CD4-positive, CD25-positive, alpha-beta regulatory T cell (primary cell): Measurements from ENCODE around the gene REM2. TPM values are rescaled to one million over a fixed set of nuclear protein-coding genes. Genes with fewer than 3 reads are reported as not detected.

Experiments used
- ATAC-seq, 2 donors: fragments of 150-1000 bp; cut with Tn5 transposase; one replicate each; pipeline ENCODE4 v1.10.0; 2021; ENCODE audit warnings: low read depth in 2 of 2, moderate number of reproducible peaks in 2 of 2, moderate library complexity in 1 of 2
- DNase-seq, 3 donors: peaks; one replicate each; pipeline versions ENCODE4 v3.0.0 to v3.0.0-alpha.2; 2012 to 2022; ENCODE audit warnings: mixed read lengths in 1 of 3
- H3K27ac ChIP-seq: one replicate; pipeline ENCODE4 v1.7.0; 2013; ENCODE audit warnings: mild to moderate bottlenecking, low read length; ENCODE audit not compliant: insufficient read depth, poor library complexity, severe bottlenecking
- H3K27me3 ChIP-seq: one replicate; pipeline ENCODE4 v1.7.0; 2013; ENCODE audit warnings: low read length; ENCODE audit not compliant: control insufficient read depth, insufficient read depth
- H3K36me3 ChIP-seq: one replicate; pipeline ENCODE4 v1.7.0; 2013; ENCODE audit warnings: mild to moderate bottlenecking, low read length, moderate library complexity; ENCODE audit not compliant: control insufficient read depth, insufficient read depth
- H3K4me1 ChIP-seq: 2 replicates; pipeline ENCODE4 v1.7.0; 2013; ENCODE audit warnings: mild to moderate bottlenecking, low read length; ENCODE audit not compliant: insufficient read depth, control insufficient read depth, poor library complexity, severe bottlenecking
- H3K4me3 ChIP-seq: one replicate; pipeline ENCODE4 v1.7.0; 2013; ENCODE audit warnings: low read depth, mild to moderate bottlenecking, low read length, moderate library complexity
- H3K9me3 ChIP-seq, 2 experiments: 1 replicate in 1 of 2; 2 replicates in 1 of 2; pipeline ENCODE4 v1.7.0; 2013; ENCODE audit warnings: low read length in 2 of 2, mild to moderate bottlenecking in 1 of 2, moderate library complexity in 1 of 2; ENCODE audit not compliant: control insufficient read depth in 2 of 2
- H3K27ac Mint-ChIP-seq, 3 donors: one replicate each; pipeline ENCODE4 v1.8.0; 2020 to 2022; ENCODE audit warnings: mild to moderate bottlenecking in 3 of 3, mixed read lengths in 3 of 3, moderate library complexity in 2 of 3
- H3K27me3 Mint-ChIP-seq: one replicate; pipeline ENCODE4 v1.8.0; 2022; ENCODE audit warnings: mild to moderate bottlenecking, mixed read lengths
- H3K36me3 Mint-ChIP-seq: one replicate; pipeline ENCODE4 v1.8.0; 2020; ENCODE audit warnings: mixed read lengths
- H3K4me1 Mint-ChIP-seq, 4 donors: one replicate each; pipeline ENCODE4 v1.8.0; 2020 to 2022; ENCODE audit warnings: mixed read lengths in 4 of 4, mild to moderate bottlenecking in 1 of 4
- H3K4me3 Mint-ChIP-seq, 4 donors: one replicate each; pipeline ENCODE4 v1.8.0; 2020 to 2022; ENCODE audit warnings: mild to moderate bottlenecking in 4 of 4, mixed read lengths in 4 of 4, moderate library complexity in 3 of 4
- H3K9me3 Mint-ChIP-seq, 7 donors: one replicate each; pipeline ENCODE4 v1.8.0; 2020 to 2022; ENCODE audit warnings: mixed read lengths in 7 of 7, mild to moderate bottlenecking in 3 of 7, moderate library complexity in 2 of 7
- polyA plus RNA-seq, 4 donors: library from polyadenylated mRNA; unstranded; fragments of 300-500 nt; fragmentation: Illumina TruSeq; gene quantifications; one replicate each; pipeline ENCODE4 v1.2.3, GENCODE V29; 2021
- total RNA-seq: library from RNA; stranded (reverse); gene quantifications from one replicate; pipeline ENCODE4 v1.2.3, GENCODE V29; 2022

Gene REM2
- total and polyA plus RNA-seq, 5 donors from 2014 or later = 0.61 to 11.1 (median 1.5) TPM

DNA sequence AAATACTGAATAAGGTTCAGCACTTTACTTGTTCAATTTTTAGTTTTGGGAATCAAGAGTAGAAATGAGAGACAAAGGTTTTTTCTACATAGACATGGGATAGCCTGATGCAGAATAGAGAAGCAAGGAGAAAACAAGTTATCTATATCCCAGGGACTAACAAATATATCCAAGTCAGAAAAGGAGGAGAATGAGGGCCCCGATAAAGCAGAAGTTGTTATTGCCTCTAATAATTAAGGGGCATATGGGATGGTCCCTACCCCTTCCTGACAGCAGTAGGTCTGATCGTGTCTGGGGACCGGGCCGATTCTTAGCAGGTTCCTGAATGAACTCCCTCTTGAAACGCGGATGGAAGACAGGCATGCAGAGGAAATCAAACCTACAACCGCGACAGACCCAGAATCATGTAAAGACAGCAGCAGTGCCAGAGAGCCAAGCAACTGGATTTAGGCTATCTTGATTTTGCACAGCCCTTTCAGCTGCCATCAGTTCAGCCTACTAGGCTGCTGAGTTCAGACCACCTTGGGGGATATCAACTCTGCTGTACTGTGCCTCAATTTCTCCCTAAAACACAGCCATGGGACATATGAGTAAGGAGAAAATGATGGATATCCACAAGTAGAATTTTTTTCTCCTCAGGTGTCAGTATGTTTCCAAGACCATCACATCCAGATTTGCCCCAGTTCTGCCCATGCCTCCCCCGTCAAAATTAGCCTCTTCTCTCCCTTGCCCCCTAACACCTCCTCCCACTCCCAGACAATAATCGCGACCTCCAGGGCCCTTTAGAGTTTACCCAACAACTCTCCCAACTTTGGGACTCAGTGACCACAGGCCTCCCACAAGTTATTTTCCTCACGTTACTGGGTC lies 45.4 kb downstream of the REM2 start:
- peak overlapping the region; percentile 95 for H3K4me3 ChIP-seq
- ATAC-seq = no peak
- peaks cover 19% of the 10 kb centered on the region for H3K4me1 ChIP-seq
- H3K36me3 Mint-ChIP-seq = peaks cover 23% of the 10 kb centered on the region
- no peaks in the 10 kb centered on the region for H3K27me3 ChIP-seq
- no peak overlapping the region for H3K27ac Mint-ChIP-seq
- H3K27me3 Mint-ChIP-seq = no peaks in the 10 kb centered on the region
- peak in 1 of 3 donors; percentile 23 for DNase-seq
- peaks cover 12% of the 10 kb centered on the region for H3K36me3 ChIP-seq
- H3K4me1 Mint-ChIP-seq = peaks cover 0 to 25% (median 18%) of the 10 kb centered on the region in 4 donors
- no peak overlapping the region for H3K4me3 Mint-ChIP-seq
- H3K9me3 Mint-ChIP-seq = no peaks in the 10 kb centered on the region
- peak overlapping the region; percentile 90 for H3K27ac ChIP-seq
- no peaks in the 10 kb centered on the region for H3K9me3 ChIP-seq

GRCh38 chr14:22929104-22929960 lies 46.3 kb downstream of the REM2 start, which contains the start of gene PRMT5:
TSS of gene PRMT5 (minus strand) at chr14:22929376. CDS start at chr14:22929361, 15 bp downstream.
- no peak within 1 kb of the TSS for H3K4me3 Mint-ChIP-seq
- peaks cover 19% of the 10 kb centered on the region for H3K4me1 ChIP-seq
- peak within 1 kb of the TSS; percentile 95 for H3K4me3 ChIP-seq
- H3K9me3 Mint-ChIP-seq = no peaks in the 10 kb centered on the region
- peaks cover 0 to 25% (median 20%) of the 10 kb centered on the region in 4 donors for H3K4me1 Mint-ChIP-seq
- DNase-seq (peak; percentile 98 to 99 (median 98)), ATAC-seq (peak; percentile 97 to 98)
- peaks cover 18% of the 10 kb centered on the region for H3K36me3 Mint-ChIP-seq
- peak within 1 kb of the TSS; percentile 90 for H3K27ac ChIP-seq
- H3K9me3 ChIP-seq = no peaks in the 10 kb centered on the region
- H3K27me3 ChIP-seq = no peaks in the 10 kb centered on the region
- H3K27ac Mint-ChIP-seq = no peak within 1 kb of the TSS
- peaks cover 4% of the 10 kb centered on the region for H3K36me3 ChIP-seq
- no peaks in the 10 kb centered on the region for H3K27me3 Mint-ChIP-seq

DNA sequence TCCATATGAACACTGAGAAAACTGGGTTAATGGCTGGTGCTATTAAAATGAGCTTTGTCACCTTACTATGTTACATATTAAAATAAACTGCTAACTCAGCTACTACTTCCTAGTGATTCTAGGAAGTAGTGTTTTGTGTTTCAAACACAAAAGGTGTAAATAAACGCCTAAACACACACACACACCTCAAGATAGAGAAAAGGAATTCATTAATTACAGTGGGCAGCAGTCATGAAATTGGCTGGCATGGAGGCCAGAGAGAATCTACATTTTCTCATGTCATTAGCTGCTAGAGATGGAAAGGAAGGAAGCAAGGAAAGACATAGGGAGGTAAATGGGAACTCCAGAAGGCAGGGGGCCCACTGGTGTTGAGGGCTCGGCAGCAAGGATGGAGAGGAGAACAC lies 46.9 kb downstream of the REM2 start:
- H3K9me3 ChIP-seq = no peaks in the 10 kb centered on the region
- H3K4me1 ChIP-seq = peaks cover 19% of the 10 kb centered on the region
- Mint-ChIP-seq H3K9me3 (no peaks in the 10 kb centered on the region), H3K36me3 (peaks cover 12% of the 10 kb centered on the region), H3K27me3 (no peaks in the 10 kb centered on the region), H3K4me1 (peaks cover 0 to 25% (median 20%) of the 10 kb centered on the region in 4 donors), H3K27ac (no peak overlapping the region), H3K4me3 (no peak overlapping the region)
- no peaks in the 10 kb centered on the region for H3K36me3 ChIP-seq
- ATAC-seq (no peak), DNase-seq (no peak)
- H3K27ac ChIP-seq = peak overlapping the region; percentile 90
- no peaks in the 10 kb centered on the region for H3K27me3 ChIP-seq
- H3K4me3 ChIP-seq = peak overlapping the region; percentile 95

DNA sequence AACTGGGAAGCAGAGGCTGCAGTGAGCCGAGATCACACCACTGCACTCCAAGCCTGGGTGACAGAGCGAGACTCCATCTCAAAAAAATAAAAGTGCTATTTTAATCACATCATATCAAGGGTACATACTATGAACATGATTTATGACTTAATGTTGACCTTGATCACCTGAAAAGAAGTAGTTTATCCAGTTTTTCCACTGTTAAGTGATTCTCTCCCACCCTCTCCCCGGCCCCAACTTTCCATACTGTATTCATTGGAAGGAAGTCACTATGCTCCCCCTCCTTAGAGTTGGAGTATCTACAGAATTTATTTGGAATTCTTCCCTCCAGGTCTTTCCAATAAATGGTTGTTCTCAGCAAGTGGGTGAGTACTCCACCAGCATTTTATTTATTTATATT lies 49.1 kb downstream of the REM2 start:
- Histone ChIP-seq H3K27ac (no peak overlapping the region), H3K9me3 (no peaks in the 10 kb centered on the region), H3K4me1 (peaks cover 19% of the 10 kb centered on the region), H3K36me3 (no peaks in the 10 kb centered on the region), H3K4me3 (no peak overlapping the region), H3K27me3 (no peaks in the 10 kb centered on the region)
- Mint-ChIP-seq H3K4me1 (peaks cover 0 to 19% (median 13%) of the 10 kb centered on the region in 4 donors), H3K27ac (peak overlapping the region in 1 of 3 donors; percentile 78), H3K9me3 (no peaks in the 10 kb centered on the region), H3K36me3 (no peaks in the 10 kb centered on the region), H3K27me3 (no peaks in the 10 kb centered on the region), H3K4me3 (peak overlapping the region in 3 of 4 donors; percentile 5 to 15 (median 9))
- ATAC-seq (no peak), DNase-seq (no peak)

DNA sequence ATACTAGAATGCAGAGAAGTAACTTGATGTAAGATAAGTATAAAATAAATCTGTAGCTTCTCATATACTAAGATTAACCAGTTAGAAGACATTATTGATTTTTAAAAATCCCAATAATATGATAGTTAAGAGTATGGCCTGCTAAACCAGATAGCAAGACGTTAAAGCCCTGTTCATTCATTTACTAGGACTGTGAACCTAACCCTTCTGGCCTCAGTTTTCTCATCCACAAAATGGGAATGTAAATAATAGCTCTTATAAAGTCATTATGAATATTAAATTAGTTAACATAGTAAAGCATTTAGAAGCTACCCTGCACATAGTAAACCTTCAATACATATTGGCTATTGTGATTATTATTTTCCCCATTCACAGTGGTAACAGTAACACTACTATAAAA lies 52.1 kb downstream of the REM2 start:
- DNase-seq (no peak), ATAC-seq (no peak)
- no peak overlapping the region for H3K27ac ChIP-seq
- H3K4me1 ChIP-seq = peaks cover 4% of the 10 kb centered on the region
- H3K27me3 Mint-ChIP-seq = no peaks in the 10 kb centered on the region
- H3K4me3 ChIP-seq = no peak overlapping the region
- H3K36me3 Mint-ChIP-seq = peaks cover 4% of the 10 kb centered on the region
- H3K9me3 Mint-ChIP-seq = no peaks in the 10 kb centered on the region
- H3K36me3 ChIP-seq = no peaks in the 10 kb centered on the region
- no peaks in the 10 kb centered on the region for H3K9me3 ChIP-seq
- H3K4me3 Mint-ChIP-seq = no peak overlapping the region
- H3K4me1 Mint-ChIP-seq = peaks cover 0 to 11% (median 7%) of the 10 kb centered on the region in 4 donors
- H3K27ac Mint-ChIP-seq = no peak overlapping the region
- H3K27me3 ChIP-seq = no peaks in the 10 kb centered on the region

Other genes with a start within 250 kb of the REM2 start
- not detected for gene OR6J1, start 238.9 kb upstream of the REM2 start, total RNA-seq
- gene OR6J1, start 238.9 kb upstream of the REM2 start, polyA plus RNA-seq = not detected
- gene OXA1L, start 116.5 kb upstream of the REM2 start, total RNA-seq = 155 TPM
- gene OXA1L, start 116.5 kb upstream of the REM2 start, polyA plus RNA-seq = 10 to 100 TPM; 62.6 to 85.2 (median 75.6) TPM
- gene SLC7A7, start 67.8 kb upstream of the REM2 start, total RNA-seq = not detected
- under 1 TPM; 0.21 to 0.61 (median 0.50) TPM for gene SLC7A7, start 67.8 kb upstream of the REM2 start, polyA plus RNA-seq
- gene MRPL52, start 53.3 kb upstream of the REM2 start, total RNA-seq = 35.7 TPM
- gene MRPL52, start 53.3 kb upstream of the REM2 start, polyA plus RNA-seq = 100 to 1,000 TPM; 129 to 148 (median 138) TPM
- gene MMP14, start 46.6 kb upstream of the REM2 start, total RNA-seq = 1.0 TPM
- gene MMP14, start 46.6 kb upstream of the REM2 start, polyA plus RNA-seq = not detected
- 111 TPM for gene LRP10, start 11.5 kb upstream of the REM2 start, total RNA-seq
- 100 to 1,000 TPM in 1 of 4 donors, 10 to 100 TPM in 3; 78.7 to 108 (median 88.3) TPM for gene LRP10, start 11.5 kb upstream of the REM2 start, polyA plus RNA-seq
- 108 TPM for gene RBM23, start 35.9 kb downstream of the REM2 start, total RNA-seq
- 10 to 100 TPM; 43.1 to 54.0 (median 46.7) TPM for gene RBM23, start 35.9 kb downstream of the REM2 start, polyA plus RNA-seq
- 19.3 TPM for gene PRMT5, start 46.2 kb downstream of the REM2 start, total RNA-seq
- gene PRMT5, start 46.2 kb downstream of the REM2 start, polyA plus RNA-seq = 10 to 100 TPM; 37.4 to 43.3 (median 40.5) TPM
- gene HAUS4, start 73.9 kb downstream of the REM2 start, total RNA-seq = 20.0 TPM
- gene HAUS4, start 73.9 kb downstream of the REM2 start, polyA plus RNA-seq = 10 to 100 TPM; 30.0 to 41.9 (median 37.0) TPM
- gene AJUBA, start 99.3 kb downstream of the REM2 start, total RNA-seq = 0.54 TPM
- gene AJUBA, start 99.3 kb downstream of the REM2 start, polyA plus RNA-seq = 1 to 10 TPM in 1 of 4 donors, under 1 TPM in 3; 0.20 to 1.0 (median 0.71) TPM
- 8.5 TPM for gene C14orf93, start 126.9 kb downstream of the REM2 start, total RNA-seq
- 1 to 10 TPM; 4.7 to 7.5 (median 6.9) TPM for gene C14orf93, start 126.9 kb downstream of the REM2 start, polyA plus RNA-seq
- gene PSMB5, start 151.7 kb downstream of the REM2 start, total RNA-seq = 13.8 TPM
- gene PSMB5, start 151.7 kb downstream of the REM2 start, polyA plus RNA-seq = 10 to 100 TPM; 28.2 to 50.9 (median 39.5) TPM
- not detected for gene PSMB11, start 159.0 kb downstream of the REM2 start, total RNA-seq
- gene PSMB11, start 159.0 kb downstream of the REM2 start, polyA plus RNA-seq = not detected
- 2.9 TPM for gene CDH24, start 174.3 kb downstream of the REM2 start, total RNA-seq
- under 1 TPM; 0.17 to 0.79 (median 0.25) TPM for gene CDH24, start 174.3 kb downstream of the REM2 start, polyA plus RNA-seq
- gene ACIN1, start 211.9 kb downstream of the REM2 start, total RNA-seq = 340 TPM
- gene ACIN1, start 211.9 kb downstream of the REM2 start, polyA plus RNA-seq = 10 to 100 TPM in 1 of 4 donors, 1 to 10 TPM in 3; 6.8 to 10.1 (median 7.4) TPM
- 13.6 TPM for gene C14orf119, start 212.3 kb downstream of the REM2 start, total RNA-seq
- gene C14orf119, start 212.3 kb downstream of the REM2 start, polyA plus RNA-seq = 100 to 1,000 TPM; 131 to 187 (median 156) TPM
- gene CIROP, start 221.8 kb downstream of the REM2 start, total RNA-seq = not detected
- under 1 TPM in 1 of 4 donors, not detected in 3; 0.23 TPM for gene CIROP, start 221.8 kb downstream of the REM2 start, polyA plus RNA-seq
- gene CEBPE, start 236.0 kb downstream of the REM2 start, total RNA-seq = not detected
- gene CEBPE, start 236.0 kb downstream of the REM2 start, polyA plus RNA-seq = under 1 TPM in 3 of 4 donors, not detected in 1; 0.14 to 0.29 (median 0.24) TPM